HepG2 (cell line): ENCODE measurements around the gene NFATC3. TPM values are rescaled to one million over a fixed set of nuclear protein-coding genes. Genes with fewer than 3 reads are reported as not detected.
A peak's percentile ranks its signal among the peaks of the same experiment; 100 is the strongest.

Source experiments
- FLYWCH1 ChIP-seq: sonication (generic); formaldehyde crosslinking; IDR thresholded peaks from 2 replicates; pipeline ENCODE4 v1.8.1; 2023; ENCODE audit warnings: mild to moderate bottlenecking, missing genetic modification reagents
- GATA4 ChIP-seq: sonication (generic); IDR thresholded peaks from 2 replicates; pipeline ENCODE4 v1.6.1; 2016; ENCODE audit warnings: antibody characterized with exemption, low read depth, borderline replicate concordance
- HNF4A ChIP-seq: sonication (generic); formaldehyde crosslinking; IDR thresholded peaks from 2 replicates; pipeline ENCODE4 v1.4.0; 2020; ENCODE audit warnings: missing genetic modification reagents
- MBD4 ChIP-seq: IDR thresholded peaks from 2 replicates; pipeline ENCODE4 v1.6.1; 2012; ENCODE audit warnings: low read length, inconsistent platforms, borderline replicate concordance
- MTA1 ChIP-seq: sonication (generic); formaldehyde crosslinking; IDR thresholded peaks from 2 replicates; pipeline ENCODE4 v1.4.0; 2020; ENCODE audit warnings: missing genetic modification reagents, mild to moderate bottlenecking, borderline replicate concordance
- PCBP2 ChIP-seq: fragments of 200-400 bp; formaldehyde crosslinking; optimal IDR thresholded peaks from 2 replicates; pipeline ENCODE3; 2018; ENCODE audit warnings: low read length, low read depth; ENCODE audit not compliant: poor library complexity, severe bottlenecking
- POLR2AphosphoS2 ChIP-seq: IDR thresholded peaks from 2 replicates; pipeline ENCODE4 v1.6.1; 2011; ENCODE audit warnings: low read depth, low read length, improper control_type of control experiment
- RFX1 ChIP-seq: fragments of 450-650 bp; IDR thresholded peaks from 2 replicates; pipeline ENCODE4 v1.6.1; 2017
- RXRB ChIP-seq: IDR thresholded peaks from 2 replicates; pipeline ENCODE4 v1.6.1; 2016; ENCODE audit warnings: borderline replicate concordance, missing genetic modification reagents, missing compliant biosample characterization
- SRF ChIP-seq: IDR thresholded peaks from 2 replicates; pipeline ENCODE4 v1.6.1; 2011; ENCODE audit warnings: mild to moderate bottlenecking, low read depth, low read length, moderate library complexity
- ZNF121 ChIP-seq: sonication (generic); formaldehyde crosslinking; IDR thresholded peaks from 2 replicates; pipeline ENCODE4 v1.5.0; 2020; ENCODE audit warnings: mild to moderate bottlenecking, missing genetic modification reagents
- ZNF207 ChIP-seq: fragments of 450-650 bp; IDR thresholded peaks from 2 replicates; pipeline ENCODE4 v1.6.1; 2016; ENCODE audit warnings: antibody characterized with exemption, borderline replicate concordance
- ZNF354B ChIP-seq: sonication (generic); formaldehyde crosslinking; IDR thresholded peaks from 2 replicates; pipeline ENCODE4 v1.8.0; 2022; ENCODE audit warnings: mild to moderate bottlenecking, missing genetic modification reagents
- ZNF891 ChIP-seq: sonication (generic); formaldehyde crosslinking; IDR thresholded peaks from 2 replicates; pipeline ENCODE4 v1.5.0; 2020; ENCODE audit warnings: mild to moderate bottlenecking, missing genetic modification reagents
- ZSCAN21 ChIP-seq: sonication (generic); formaldehyde crosslinking; IDR thresholded peaks from 2 replicates; pipeline ENCODE4 v1.8.0; 2022; ENCODE audit warnings: mild to moderate bottlenecking, missing genetic modification reagents, moderate library complexity, borderline replicate concordance
- polyA plus RNA-seq, 8 experiments: library from polyadenylated mRNA; depleted of rRNA in 3 of 8; stranded (reverse) in 7 of 8; unstranded in 1 of 8; fragments of >200 nt; fragmentation: Illumina TruSeq in 4 of 8; extraction: Trizol in 4 of 8; gene quantifications; 2 replicates each; pipeline versions ENCODE4 v1.2.1 to v1.2.3, GENCODE V29; 2011 to 2016; ENCODE audit warnings: low read depth in 4 of 8, missing spikeins in 1 of 8, mixed read lengths in 1 of 8; ENCODE audit not compliant: insufficient read depth in 1 of 8
- total RNA-seq, 5 experiments: library from RNA; depleted of rRNA; stranded (reverse); fragments of >200 nt; fragmentation: Illumina TruSeq; extraction: Trizol; gene quantifications; 2 replicates each; pipeline ENCODE4 v1.2.3, GENCODE V29; 2016; ENCODE audit warnings: low read depth in 1 of 5
- TF ChIP-seq, protein P1 (sequence below): sonication (generic); formaldehyde crosslinking; IDR thresholded peaks from 2 replicates; pipeline ENCODE4 v1.8.0; 2022; ENCODE audit warnings: mild to moderate bottlenecking, missing genetic modification reagents, borderline replicate concordance
- TF ChIP-seq, protein P2 (sequence below): sonication (generic); formaldehyde crosslinking; IDR thresholded peaks from 2 replicates; pipeline ENCODE4 v1.4.0; 2020; ENCODE audit warnings: missing genetic modification reagents
- TF ChIP-seq, protein P3 (sequence below): sonication (generic); formaldehyde crosslinking; IDR thresholded peaks from 2 replicates; pipeline ENCODE4 v1.5.0; 2020; ENCODE audit warnings: missing genetic modification reagents
- TF ChIP-seq, protein P4 (sequence below): sonication (generic); formaldehyde crosslinking; IDR thresholded peaks from 2 replicates; pipeline ENCODE4 v1.5.1; 2020; ENCODE audit warnings: mild to moderate bottlenecking, missing genetic modification reagents, moderate library complexity
- TF ChIP-seq, protein P5 (sequence below): IDR thresholded peaks from 2 replicates; pipeline ENCODE4 v1.6.1; 2016; ENCODE audit warnings: missing compliant biosample characterization, missing genetic modification reagents, borderline replicate concordance

The NFATC3 gene
- total and polyA plus RNA-seq, 2 of the 13 experiments (the other 11 are each of a cell fraction or from before 2014, with no cell fraction given) = 52.6 to 62.7 TPM

DNA sequence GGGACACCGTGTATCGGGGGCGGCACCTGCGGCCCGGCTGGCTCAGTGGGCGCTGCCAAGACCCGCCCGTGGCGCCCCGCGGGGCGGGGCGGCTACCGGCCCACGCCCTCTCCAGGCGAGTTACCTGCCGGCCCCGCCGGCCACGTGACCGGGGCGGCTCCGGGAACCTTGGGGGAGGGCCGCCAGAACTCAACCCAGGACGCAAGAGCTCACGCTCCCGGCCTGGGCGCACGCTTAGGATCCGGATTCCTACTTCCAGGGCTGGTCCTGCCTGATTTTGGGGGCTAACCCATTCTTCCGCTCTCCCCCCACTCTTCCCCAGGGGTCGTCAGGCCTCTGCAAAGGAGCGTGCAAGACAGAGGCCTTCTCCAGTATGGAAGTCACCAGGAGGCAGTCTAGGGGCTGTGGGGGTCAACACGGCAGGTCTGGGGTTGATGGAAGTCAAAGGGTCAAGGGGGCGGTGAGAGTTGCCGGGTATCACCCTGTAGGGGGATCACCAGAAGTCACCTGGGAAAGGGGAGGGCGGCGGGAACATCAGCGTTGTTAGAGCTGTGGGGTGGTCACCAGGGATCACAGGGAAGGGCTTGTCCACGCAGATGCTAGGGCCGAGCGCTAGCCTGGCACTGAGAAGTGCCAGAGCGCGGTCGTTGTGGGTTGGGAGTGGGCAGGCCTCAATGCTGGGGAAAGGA lies 151.1 kb downstream of the NFATC3 start (continued):
- TF ChIP-seq, protein P1, sequence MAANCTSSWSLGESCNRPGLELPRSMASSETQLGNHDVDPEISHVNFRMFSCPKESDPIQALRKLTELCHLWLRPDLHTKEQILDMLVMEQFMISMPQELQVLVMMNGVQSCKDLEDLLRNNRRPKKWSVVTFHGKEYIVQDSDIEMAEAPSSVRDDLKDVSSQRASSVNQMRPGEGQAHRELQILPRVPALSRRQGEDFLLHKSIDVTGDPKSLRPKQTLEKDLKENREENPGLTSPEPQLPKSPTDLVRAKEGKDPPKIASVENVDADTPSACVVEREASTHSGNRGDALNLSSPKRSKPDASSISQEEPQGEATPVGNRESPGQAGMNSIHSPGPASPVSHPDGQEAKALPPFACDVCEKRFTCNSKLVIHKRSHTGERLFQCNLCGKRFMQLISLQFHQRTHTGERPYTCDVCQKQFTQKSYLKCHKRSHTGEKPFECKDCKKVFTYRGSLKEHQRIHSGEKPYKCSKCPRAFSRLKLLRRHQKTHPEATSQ (CRISPR knock-in tag) = peak; percentile 44
- TF ChIP-seq ZSCAN21 (CRISPR knock-in tag) (no peak; the same call in none of the 2 replicates), FLYWCH1 (CRISPR knock-in tag) (no peak), ZNF207 (no peak), ZNF121 (no peak), MBD4 (no peak), POLR2AphosphoS2 (peak; percentile 80), PCBP2 (no peak), GATA4 (0 out of 2 replicates have a peak, but pooled peaks have one; percentile 14), ZNF354B (CRISPR knock-in tag) (no peak), ZNF891 (CRISPR knock-in tag) (0 out of 2 replicates have a peak, but pooled peaks have one; percentile 0), HNF4A (CRISPR knock-in tag) (0 out of 2 replicates have a peak, but pooled peaks have one; percentile 6), RFX1 (no peak), SRF (no peak), MTA1 (CRISPR knock-in tag) (peak; percentile 82), RXRB (CRISPR knock-in tag) (peak; percentile 32; the same call in 1 of the 2 replicates)
- TF ChIP-seq, protein P2, sequence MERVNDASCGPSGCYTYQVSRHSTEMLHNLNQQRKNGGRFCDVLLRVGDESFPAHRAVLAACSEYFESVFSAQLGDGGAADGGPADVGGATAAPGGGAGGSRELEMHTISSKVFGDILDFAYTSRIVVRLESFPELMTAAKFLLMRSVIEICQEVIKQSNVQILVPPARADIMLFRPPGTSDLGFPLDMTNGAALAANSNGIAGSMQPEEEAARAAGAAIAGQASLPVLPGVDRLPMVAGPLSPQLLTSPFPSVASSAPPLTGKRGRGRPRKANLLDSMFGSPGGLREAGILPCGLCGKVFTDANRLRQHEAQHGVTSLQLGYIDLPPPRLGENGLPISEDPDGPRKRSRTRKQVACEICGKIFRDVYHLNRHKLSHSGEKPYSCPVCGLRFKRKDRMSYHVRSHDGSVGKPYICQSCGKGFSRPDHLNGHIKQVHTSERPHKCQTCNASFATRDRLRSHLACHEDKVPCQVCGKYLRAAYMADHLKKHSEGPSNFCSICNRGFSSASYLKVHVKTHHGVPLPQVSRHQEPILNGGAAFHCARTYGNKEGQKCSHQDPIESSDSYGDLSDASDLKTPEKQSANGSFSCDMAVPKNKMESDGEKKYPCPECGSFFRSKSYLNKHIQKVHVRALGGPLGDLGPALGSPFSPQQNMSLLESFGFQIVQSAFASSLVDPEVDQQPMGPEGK = peak; percentile 69
- TF ChIP-seq, protein P3, sequence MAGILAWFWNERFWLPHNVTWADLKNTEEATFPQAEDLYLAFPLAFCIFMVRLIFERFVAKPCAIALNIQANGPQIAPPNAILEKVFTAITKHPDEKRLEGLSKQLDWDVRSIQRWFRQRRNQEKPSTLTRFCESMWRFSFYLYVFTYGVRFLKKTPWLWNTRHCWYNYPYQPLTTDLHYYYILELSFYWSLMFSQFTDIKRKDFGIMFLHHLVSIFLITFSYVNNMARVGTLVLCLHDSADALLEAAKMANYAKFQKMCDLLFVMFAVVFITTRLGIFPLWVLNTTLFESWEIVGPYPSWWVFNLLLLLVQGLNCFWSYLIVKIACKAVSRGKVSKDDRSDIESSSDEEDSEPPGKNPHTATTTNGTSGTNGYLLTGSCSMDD = 0 out of 2 replicates have a peak, but pooled peaks have one; percentile 23
- TF ChIP-seq, protein P4, sequence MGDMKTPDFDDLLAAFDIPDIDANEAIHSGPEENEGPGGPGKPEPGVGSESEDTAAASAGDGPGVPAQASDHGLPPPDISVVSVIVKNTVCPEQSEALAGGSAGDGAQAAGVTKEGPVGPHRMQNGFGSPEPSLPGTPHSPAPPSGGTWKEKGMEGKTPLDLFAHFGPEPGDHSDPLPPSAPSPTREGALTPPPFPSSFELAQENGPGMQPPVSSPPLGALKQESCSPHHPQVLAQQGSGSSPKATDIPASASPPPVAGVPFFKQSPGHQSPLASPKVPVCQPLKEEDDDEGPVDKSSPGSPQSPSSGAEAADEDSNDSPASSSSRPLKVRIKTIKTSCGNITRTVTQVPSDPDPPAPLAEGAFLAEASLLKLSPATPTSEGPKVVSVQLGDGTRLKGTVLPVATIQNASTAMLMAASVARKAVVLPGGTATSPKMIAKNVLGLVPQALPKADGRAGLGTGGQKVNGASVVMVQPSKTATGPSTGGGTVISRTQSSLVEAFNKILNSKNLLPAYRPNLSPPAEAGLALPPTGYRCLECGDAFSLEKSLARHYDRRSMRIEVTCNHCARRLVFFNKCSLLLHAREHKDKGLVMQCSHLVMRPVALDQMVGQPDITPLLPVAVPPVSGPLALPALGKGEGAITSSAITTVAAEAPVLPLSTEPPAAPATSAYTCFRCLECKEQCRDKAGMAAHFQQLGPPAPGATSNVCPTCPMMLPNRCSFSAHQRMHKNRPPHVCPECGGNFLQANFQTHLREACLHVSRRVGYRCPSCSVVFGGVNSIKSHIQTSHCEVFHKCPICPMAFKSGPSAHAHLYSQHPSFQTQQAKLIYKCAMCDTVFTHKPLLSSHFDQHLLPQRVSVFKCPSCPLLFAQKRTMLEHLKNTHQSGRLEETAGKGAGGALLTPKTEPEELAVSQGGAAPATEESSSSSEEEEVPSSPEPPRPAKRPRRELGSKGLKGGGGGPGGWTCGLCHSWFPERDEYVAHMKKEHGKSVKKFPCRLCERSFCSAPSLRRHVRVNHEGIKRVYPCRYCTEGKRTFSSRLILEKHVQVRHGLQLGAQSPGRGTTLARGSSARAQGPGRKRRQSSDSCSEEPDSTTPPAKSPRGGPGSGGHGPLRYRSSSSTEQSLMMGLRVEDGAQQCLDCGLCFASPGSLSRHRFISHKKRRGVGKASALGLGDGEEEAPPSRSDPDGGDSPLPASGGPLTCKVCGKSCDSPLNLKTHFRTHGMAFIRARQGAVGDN (CRISPR knock-in tag) = peak; percentile 7
- TF ChIP-seq, protein P5, sequence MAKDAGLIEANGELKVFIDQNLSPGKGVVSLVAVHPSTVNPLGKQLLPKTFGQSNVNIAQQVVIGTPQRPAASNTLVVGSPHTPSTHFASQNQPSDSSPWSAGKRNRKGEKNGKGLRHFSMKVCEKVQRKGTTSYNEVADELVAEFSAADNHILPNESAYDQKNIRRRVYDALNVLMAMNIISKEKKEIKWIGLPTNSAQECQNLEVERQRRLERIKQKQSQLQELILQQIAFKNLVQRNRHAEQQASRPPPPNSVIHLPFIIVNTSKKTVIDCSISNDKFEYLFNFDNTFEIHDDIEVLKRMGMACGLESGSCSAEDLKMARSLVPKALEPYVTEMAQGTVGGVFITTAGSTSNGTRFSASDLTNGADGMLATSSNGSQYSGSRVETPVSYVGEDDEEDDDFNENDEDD = peak; percentile 62; the same call in 1 of the 2 replicates
